Activated naive CD4-positive, alpha-beta T cell treated with anti-CD3 and anti-CD28 coated beads, Interleukin-2, amount 50 U/mL, for 16 hours (primary cell): ENCODE data around the gene CYP2B6.
"Not testable (repeated sequence)": the region's sequence is repeated elsewhere in the genome, so short reads cannot be mapped to it uniquely, and the experiment has no call there.

Experiments used
- DNase-seq: peaks from one replicate; pipeline ENCODE4 v3.0.0-alpha.2; 2020

Gene CYP2B6

DNA sequence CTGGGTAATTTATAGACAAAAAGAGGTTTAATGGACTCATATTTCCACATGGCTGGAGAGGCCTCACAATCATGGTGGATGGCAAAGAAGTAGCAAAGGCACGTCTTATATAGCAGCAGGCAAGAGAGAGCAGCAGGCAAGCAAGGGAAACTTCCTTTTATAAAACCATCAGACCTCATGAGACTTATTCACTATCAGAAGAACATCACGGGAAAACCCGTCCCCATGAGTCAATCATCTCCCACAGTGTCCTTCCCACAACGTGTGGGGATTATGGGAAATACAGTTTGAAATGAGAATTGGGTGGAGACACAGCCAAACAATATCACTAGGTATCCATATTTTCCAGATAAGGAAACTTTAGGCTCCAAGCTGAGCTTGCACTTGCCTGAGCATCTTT is 9.5 kb upstream of the CYP2B6 start:
- no peak for DNase-seq

DNA sequence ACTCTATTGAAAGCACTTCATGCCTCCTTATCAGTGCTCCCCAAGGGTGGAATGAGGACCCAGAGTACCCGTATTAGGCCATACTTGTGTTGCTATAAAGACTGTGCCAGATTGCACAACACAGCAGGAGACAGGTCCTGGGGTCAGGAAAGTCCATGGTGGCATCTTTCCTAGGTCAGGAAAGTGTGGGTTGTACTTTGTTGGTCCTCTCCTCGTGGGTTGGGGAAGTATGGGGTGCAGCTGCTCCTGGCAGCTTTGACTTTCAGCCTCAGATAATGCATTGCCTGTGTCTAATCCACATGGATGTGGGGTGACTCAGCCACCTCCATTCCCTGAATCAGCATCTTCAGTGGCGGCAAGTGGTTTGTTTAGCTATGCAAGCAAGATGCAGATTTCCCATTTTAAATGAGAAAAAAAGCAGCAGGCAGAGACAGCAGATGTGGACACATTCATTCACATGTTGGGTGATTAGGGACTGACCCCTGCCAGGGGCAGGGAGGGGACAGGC is 8.4 kb upstream of the CYP2B6 start:
- DNase-seq = no peak

DNA sequence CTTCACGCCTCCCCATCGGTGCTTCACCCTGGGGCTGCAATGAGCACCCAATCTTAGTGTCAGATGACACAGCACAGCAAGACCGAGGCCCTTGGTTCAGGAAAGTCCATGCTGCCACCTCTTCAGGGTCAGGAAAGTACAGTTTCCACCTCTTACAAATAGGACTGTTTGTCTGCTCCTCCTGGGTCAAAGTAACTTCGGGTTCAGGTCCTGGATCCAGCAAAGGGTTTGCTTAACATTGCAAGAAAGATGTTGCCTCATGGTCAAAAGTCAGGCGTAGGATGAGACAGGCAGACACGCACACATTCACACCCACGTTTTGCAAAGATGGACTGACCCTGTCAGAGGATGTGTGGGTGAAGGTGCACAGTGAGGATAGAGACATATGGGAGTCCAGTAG is 1.6 kb upstream of the CYP2B6 start:
- no peak for DNase-seq

DNA sequence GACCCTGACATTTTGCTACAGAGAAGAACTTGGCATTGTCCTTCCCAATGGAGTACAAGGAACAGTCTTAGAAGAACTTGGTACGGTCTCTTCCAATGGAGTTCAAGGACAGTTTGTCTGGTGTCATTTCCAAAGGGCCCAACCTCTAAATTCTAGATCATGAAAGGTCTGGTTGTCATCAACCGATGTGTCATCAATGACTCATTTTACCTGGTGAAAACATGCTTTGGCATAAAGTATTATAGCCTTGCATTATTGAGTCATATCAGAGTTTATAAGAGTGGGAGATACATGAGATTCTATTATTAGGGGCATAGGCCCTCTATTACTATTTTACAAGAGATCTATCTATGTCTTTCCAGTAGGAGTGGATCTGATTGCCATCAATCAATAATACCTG is 4.3 kb downstream of the CYP2B6 start:
- DNase-seq = no peak

DNA sequence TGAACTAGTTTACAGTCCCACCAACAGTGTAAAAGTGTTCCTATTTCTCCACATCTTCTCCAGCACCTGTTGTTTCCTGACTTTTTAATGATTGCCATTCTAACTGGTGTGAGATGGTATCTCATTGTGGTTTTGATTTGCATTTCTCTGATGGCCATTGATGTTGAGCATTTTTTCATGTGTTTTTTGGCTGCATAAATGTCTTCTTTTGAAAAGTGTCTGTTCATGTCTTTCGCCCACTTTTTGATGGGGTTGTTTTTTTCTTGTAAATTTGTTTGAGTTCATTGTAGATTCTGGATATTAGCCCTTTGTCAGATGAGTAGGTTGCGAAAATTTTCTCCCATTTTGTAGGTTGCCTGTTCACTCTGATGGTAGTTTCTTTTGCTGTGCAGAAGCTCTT is 7.9 kb downstream of the CYP2B6 start:
- not testable (repeated sequence) for DNase-seq

DNA sequence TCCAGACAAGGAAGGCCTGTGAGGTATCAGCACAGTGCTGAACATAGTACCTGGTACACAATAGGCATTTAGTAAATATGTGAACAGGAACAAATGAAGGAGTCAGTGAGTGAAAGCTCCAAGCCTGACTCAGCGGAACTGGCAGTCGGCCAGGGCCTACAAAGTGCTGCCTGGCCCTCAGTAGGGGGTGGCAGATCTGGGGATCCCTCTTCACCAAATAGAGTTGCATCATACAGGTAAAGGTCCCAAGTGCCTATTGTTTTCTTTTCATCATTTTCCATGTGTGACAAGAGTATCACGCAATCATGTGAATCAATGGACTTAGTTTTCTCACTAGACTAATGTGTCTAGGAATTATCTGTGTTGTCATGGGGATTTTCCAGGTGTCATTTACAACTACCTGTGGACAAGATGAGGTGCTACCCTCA is 9.2 kb downstream of the CYP2B6 start:
- no peak for DNase-seq

DNA sequence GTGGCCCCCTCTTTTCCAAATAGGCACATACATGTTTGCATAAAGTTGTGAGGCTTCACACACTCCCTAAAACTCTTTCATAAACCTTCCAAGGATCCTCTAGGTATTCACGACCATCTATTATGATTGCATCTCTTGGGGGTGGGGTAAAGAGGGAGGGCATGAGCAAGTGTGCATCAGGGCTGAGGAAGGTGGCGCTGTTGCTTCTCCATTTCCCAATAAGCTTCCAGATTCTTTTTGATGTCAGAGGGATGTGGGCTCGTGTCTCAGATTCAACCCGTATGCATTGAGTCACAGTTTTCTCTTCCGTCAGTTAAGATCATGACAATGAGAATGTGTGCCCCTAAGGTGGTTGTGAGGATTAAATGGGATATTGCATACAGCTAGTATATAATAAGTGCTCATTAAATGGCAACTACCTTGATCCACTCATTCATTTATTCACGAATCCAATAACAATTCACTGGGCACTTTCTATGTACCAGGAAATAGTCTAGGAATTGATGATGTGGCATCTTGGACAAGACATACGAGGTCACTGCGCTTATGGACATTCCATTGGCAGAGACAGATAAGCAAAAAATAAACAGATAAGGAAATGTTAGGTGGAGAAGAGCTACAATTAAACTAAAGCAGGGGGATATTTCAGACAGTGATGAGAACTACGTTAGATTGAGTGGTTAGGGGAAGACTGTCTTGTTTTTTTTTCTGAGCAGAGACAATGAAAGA is 10.3 kb downstream of the CYP2B6 start:
- DNase-seq = no peak

DNA sequence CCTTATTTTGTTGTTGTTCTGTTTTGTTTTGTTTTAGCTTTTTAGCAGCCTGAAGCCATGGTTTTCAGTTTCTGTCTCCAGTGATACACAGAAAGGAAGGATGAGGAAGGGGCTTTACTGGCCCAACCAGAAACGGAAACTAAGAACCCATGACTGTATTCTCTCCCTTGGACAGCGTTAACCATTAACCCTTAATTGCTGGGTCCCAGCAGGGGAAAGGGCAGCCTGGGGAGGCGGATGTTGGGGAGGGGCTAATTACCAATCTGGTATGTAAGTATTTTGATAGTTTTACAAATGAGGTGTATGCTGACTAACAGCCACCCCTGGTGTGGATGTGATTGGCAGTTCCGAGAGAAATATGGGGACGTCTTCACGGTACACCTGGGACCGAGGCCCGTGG is 12.6 kb downstream of the CYP2B6 start:
- not testable (repeated sequence) for DNase-seq

DNA sequence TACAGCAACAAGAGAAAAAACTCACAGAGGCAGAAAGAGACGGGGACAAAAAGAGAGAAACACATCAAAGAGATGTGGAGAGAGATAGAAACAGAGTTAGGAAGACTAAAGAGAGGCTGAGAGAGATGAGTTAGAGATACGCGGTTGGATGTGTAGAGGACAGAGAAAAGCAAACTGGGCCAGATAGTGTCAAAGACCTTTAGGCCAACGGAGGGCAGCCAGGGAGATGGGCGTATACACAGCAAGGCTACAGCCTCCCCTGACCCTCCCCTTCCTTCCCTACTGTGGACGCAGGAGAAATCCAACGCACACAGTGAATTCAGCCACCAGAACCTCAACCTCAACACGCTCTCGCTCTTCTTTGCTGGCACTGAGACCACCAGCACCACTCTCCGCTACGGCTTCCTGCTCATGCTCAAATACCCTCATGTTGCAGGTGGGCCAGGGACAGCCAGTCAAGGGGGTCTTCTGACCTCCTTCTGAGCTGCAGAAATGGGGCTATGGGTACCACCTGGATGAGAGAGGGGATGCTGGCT is 18.7 kb downstream of the CYP2B6 start:
- DNase-seq = no peak

DNA sequence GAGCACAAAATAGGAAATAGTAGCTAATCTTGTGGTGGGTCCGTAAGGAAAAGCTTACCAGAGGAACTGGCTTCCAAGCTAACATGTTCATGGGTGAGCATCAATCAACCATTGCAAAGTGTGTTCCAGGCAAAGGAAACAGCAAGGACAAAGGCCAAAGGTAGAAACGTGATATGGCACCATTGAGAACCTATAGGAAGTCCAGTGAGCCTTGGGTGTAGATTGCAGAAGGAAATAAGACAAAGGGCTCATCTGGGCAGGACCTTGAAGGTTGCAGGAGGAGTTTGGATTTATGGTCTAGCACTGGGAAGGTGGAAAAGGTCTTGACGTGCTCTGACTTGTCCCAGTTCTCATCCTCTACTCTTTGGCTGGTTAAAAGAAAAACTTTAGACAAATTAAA is 22.3 kb downstream of the CYP2B6 start:
- DNase-seq = no peak

DNA sequence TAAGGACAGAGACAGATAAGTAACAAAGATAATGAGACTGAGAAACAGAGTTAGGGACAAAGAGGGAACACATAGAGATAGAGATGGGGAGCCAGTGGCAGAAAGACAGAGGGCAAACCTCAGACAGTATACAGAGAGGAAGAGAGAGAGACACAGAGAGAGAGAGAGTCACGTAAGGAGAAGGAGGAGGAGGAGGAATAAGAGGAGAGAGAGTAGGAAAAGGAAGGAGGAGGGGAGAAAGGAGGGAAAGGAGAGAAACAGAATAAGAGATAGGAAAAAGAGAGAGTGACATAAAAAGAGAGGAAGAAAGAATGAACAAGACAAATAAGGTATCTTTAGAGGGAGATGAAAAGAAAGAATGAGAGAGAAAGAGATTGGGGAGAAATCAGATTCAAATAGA is 23.6 kb downstream of the CYP2B6 start:
- DNase-seq = no peak

DNA sequence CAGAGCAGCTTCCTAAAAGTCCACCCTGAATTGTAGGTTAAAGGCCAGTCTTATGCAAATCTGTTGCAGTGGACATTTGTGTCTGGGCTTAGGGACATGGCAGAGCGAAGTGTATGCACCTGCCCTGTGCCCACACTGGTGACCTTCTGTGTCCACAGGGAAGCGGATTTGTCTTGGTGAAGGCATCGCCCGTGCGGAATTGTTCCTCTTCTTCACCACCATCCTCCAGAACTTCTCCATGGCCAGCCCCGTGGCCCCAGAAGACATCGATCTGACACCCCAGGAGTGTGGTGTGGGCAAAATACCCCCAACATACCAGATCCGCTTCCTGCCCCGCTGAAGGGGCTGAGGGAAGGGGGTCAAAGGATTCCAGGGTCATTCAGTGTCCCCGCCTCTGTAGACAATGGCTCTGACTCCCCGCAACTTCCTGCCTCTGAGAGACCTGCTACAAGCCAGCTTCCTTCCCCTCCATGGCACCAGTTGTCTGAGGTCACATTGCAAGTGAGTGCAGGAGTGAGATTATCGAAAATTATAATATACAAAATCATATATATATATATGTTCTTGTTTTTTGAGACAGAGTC is 25.5 kb downstream of the CYP2B6 start:
- DNase-seq = no peak

DNA sequence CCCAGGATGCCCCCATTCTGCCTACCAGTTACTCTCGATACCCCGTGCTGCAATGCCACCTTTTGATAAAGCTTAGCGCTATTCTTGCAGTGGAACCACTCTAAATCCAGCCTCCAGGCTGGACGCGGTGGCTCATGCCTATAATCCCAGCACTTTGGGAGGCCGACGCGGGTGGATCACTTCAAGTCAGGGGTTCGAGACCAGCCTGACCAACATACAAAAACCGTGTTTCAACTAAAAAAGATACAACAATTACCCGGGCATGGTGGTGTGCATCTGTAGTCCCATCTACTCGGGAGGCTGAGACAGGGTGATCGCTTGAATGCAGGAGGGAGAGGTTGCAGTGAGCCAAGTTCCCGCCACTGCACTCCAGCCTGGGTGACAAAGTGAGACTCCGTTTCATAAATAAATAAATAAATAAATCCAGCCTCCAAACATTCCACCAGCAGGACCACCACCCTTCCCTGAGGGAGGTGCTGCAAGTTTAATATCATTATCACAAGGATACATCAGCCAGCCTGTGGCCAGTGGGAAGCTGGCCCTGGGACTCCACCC is 27.7 kb downstream of the CYP2B6 start:
- no peak for DNase-seq

DNA sequence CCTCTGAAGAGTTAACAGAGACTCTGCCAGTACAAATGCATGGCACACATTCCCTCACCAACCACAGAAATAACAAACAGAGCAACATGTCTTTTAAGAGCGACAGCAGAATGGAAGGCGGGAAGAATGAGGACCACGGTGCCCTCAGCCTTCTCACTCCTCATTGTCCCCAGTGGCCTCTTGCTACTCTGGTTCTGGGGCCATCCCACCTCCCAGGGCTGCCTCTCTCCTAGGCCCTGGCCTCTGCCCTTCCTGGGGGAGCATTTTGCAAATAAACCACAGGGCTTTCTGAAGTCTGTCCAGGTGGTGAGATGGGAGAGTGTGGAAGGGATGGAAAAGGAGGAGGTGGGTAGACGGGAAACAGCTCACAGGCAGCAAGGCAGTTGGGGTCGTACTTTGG is 28.3 kb downstream of the CYP2B6 start:
- DNase-seq = no peak

DNA sequence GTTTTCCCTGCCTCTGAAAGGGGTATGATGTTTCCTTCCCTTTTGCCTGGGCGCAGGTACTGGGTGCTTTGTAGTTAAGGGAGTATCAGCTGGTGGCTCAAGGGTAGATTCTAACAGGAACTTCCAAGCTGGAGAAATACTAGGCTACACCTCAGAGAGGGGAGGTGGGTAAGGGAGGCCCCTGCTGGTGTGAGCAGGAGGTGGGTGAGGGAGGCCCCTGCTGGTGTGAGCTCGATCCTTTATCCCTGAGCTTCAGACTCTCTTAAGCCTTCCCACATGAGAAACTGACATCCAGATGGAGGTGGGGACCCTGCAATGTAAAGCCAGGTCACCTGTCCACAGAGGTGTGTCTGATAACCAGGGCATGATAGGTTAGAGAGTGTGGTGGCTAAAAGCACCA is 32.1 kb downstream of the CYP2B6 start:
- DNase-seq = no peak

DNA sequence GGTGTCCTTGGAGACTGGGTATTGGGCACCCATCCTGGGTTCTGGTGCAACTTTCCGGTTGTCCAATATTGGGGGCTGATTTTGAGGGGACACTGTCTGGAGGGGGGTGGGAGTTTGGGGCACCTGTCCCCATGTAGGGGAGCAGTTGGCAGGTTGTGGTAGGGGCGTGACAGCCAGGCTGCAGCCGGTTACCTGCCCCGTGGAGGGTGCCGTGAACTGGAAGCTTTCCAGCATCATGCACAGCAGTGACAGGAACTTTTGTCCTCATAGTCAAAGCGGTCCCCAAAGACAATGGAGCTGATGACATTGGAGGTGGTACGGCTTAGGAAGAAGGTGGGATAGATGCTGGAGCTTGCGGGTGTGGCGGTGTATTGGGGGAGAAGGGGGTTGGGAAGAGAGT is 34.3 kb downstream of the CYP2B6 start:
- no peak for DNase-seq

DNA sequence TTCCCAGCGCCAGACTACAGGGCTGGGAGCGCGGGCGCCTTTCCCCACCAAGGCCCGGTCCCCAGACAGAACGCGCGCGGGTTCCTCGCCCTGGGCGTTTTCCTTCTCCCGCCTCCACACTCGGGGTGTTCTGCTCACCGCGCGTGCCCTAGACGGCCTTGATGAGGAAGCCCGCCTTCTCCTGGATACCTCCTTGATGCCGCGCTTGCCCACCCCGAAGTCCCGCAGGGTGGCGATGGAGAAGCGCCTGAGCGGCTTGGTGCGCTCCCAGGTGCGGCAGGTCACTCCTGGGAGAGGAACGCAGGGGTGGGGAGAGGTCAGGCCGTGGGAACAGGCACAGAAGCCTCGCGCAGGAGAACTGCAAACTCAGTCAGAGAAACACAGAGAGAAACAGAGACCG is 34.8 kb downstream of the CYP2B6 start:
- DNase-seq = no peak

DNA sequence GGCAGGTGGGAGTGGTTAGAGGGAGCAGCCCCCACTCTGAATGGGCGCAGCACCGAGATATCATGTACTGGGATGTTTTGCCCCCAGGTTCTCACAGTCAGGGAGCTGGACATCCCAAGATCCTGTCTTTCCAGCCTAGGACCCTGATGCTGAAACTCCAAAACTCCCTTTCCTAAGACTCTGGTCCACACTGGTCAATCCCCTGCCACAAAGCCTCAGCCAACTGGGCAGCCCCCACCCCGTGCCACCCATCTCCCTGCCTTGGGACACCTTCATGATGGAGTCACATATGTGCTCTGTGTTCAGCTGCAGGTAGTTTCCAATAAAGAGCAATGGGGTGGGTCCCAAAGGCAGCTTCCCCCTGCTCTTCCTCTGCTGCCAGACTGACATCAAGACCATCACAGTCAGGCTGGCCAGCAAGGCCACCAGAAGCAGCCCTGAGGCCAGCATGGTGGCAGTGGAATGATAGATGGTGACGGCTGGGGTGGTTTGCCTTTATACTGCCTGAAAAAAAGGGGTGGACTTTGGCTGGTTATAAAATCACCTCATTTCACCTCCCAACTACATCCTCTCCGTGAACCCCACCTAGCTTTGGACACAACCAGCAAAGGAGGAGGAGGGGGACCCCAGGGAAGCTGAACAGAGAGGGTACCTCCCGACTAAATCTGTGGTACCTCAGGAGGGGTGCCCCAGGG is 36.3 kb downstream of the CYP2B6 start:
- DNase-seq = no peak

DNA sequence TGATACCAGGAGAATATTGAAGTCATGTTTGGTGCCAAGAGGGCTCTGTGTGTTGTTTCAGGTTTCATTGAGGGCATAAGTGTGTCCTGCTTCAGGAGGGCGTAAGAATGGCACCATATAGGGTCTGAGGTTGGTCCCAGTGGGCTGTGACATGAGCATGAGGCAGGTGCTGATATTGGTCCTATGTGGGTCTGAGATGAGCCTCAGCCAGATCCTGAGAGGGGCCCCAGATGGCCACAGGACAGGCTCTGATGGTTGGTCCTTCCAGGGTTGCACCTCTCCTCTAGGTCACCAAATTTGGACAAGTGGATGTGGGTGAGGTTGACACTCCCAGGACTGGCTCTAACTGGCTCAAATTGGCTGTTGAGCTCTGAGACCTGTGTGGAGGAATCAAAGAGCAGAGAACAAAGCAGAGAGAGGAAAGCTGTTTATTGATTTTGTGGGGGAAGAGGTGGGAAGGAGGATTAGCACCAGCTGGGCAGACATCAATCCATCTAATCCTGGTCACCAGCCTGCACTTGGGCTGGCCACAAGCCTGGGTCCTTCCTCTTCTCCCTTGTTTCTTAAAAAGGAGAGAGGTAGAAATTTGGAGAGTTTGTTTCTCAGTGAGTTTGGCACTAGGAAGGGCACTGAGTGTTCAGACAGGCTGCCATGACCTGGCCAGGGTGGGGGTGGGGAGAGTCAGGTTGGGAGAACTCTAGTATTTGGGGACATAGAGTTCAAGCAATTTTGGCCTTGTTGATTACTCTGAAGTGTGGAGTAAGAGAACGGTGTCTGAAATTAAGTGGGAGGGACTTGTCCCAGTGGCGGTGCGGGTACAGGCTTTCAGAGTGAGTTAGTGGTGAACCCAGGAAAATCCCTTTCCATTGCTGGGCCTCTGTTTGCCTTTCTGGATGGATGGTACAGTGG is 38.7 kb downstream of the CYP2B6 start:
- DNase-seq = no peak

DNA sequence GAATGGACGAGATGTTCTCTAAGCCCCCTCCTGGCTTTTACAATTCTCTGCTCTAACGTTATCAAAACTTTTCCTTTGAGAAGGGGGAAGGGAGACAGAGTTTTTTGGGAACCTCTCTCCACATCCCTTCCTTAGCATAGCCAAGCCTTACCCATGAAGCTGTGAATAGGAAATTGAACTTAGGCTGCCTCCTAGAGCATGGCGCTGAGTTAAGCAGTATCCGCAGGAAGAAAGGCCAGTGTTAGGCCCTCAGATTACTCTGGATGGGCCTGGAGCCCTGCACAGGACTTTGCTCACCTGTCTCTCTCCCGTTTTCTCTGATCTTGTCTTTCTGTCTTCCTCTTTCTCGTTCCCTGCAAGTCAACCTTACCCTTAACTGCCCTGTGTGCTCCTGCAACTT is 39.6 kb downstream of the CYP2B6 start:
- DNase-seq = no peak

DNA sequence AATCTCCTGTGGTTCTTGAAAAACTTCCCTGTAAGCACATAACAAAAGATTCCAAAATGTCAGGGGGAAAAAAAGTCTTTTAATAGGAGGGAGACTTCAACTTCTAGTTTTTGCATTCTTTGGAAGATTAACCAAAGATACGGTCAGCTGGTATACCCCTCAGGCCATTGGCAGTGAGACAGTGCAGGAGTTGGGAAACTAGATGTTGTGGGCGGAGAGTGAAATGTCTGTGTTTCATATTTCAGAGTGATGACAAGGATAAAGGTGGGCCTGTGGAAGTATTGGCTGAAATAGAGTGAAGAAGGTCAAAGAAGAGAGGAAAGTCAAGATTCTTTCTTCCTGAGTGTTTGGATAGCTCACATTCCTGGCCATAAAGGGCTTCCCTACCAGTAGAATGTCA is 40.8 kb downstream of the CYP2B6 start:
- DNase-seq = no peak

DNA sequence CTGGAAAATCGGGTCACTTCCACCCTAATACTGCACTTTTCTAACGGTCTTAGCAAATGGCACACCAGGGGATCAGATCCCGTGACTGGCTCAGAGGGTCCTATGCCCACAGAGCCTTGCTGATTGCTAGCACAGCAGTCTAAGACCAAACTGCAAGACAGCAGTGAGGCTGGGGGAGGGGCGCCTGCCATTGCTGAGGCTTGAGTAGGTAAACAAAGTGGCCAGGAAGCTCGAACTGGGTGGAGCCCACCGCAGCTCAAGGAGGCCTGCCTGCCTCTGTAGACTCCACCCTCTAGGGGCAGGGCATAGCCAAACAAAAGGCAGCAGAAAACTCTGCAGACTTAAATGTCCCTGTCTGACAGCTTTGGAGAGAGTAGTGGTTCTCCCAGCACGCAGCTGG is 42.2 kb downstream of the CYP2B6 start:
- DNase-seq = not testable (repeated sequence)

DNA sequence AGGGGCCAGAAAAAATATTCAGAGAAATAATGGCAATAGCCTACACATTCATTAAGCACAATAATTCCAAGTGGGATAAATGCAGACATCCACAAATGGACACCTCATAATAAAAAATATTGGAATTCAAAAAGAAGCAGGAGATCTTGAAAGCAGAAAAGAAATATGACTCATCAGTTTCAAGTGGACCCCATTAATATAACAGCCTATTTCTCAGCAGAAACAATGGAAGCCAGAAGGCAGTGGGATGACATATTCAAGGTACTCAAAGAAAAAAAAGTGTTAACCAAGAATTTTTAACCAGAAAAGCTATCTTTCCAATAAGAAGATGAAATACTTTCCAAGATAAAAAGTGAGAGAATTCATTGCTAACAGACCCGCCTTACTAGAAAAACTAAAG is 48.7 kb downstream of the CYP2B6 start:
- DNase-seq = no peak
